Measurements from ENCODE around the gene RAP1A. TPM values are rescaled to one million over a fixed set of nuclear protein-coding genes. Genes with fewer than 3 reads are reported as not detected.

RAP1A gene
- total and polyA plus RNA-seq, 3 experiments from 2014 or later: 60.8 to 256 (median 252) TPM

DNA sequence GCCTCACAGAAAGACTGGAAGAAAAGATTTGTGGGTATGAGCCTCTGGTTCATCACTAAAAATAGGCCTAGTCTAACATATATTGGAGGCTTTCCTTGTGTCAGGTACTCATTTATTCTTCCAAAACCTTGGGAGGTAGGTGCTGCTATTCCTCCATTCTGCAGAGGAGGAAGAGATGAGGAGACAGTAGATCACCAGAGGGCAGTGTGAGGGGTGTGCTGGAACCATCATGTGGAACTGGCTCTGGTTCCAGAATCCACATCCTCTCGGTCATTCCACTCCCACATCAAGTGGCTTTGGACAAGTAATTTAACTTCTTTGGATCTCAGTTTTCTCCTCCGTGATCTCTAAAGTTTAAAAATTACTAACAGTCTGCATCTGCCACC lies 127.0 kb downstream of the RAP1A start:
- no peaks in the 10 kb centered on the region for H3K36me3 Mint-ChIP-seq
- DNase-seq: no peak
- H3K4me1 Mint-ChIP-seq: no peaks in the 10 kb centered on the region
- no peaks in the 10 kb centered on the region for H3K4me1 ChIP-seq (ENCODE audit: insufficient read depth, low read length)
- H3K27ac ChIP-seq (ENCODE audit: low read depth, low read length): no peak overlapping the region
- H3K27ac Mint-ChIP-seq: peak overlapping the region in 1 of 8 donors; percentile 33
- H3K4me3 Mint-ChIP-seq: no peak overlapping the region
- peaks cover 3% of the 10 kb centered on the region in 2 donors for H3K27me3 Mint-ChIP-seq
- no peaks in the 10 kb centered on the region for H3K9me3 Mint-ChIP-seq
- H3K9me3 ChIP-seq (ENCODE audit: low read length): no peaks in the 10 kb centered on the region
- H3K27me3 ChIP-seq (ENCODE audit: insufficient read depth, low read length, poor library complexity, severe bottlenecking): no peaks in the 10 kb centered on the region
- ChIA-PET CTCF (interaction anchor here (1.1 to 4.8 kb wide), 9 partner anchors 8 to 265 kb away, joined by 3 to 19 read pairs (median 4); partner anchors contain the start of genes DDX20 and INKA2), POLR2A (interaction anchor here (1.0 kb wide), 1 partner anchor 239 kb away, joined by 3 read pairs; no protein-coding TSS in a partner anchor)
- H3K36me3 ChIP-seq (ENCODE audit: insufficient read depth, low read length): no peaks in the 10 kb centered on the region
- H3K4me3 ChIP-seq (ENCODE audit: low read length): no peak overlapping the region

DNA sequence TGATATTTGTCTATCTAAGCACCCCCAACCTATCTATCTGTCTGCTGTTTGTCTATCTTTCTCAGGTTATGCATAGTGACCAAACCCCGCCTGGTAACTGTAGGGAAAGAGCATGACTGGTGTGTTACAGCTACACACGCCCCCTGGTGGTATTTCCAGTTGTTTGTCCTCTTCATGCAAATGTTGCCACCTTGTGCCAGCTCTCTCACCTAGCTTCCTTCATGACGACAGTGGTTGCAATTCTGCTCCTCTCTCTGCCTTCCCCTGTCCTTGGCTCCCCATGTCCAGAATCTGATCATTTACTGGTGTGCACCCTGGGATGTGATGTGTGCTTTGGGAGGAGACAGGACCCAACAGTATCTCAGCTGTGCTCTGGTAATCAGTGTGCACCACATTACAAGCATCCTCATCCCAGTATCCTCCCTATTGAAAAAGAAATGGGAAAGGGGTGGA lies 127.7 kb downstream of the RAP1A start:
- Histone ChIP-seq H3K27me3 (ENCODE audit: insufficient read depth, low read length, poor library complexity, severe bottlenecking) (no peaks in the 10 kb centered on the region), H3K27ac (ENCODE audit: low read depth, low read length) (no peak overlapping the region), H3K9me3 (ENCODE audit: low read length) (no peaks in the 10 kb centered on the region), H3K4me1 (ENCODE audit: insufficient read depth, low read length) (no peaks in the 10 kb centered on the region), H3K4me3 (ENCODE audit: low read length) (no peak overlapping the region), H3K36me3 (ENCODE audit: insufficient read depth, low read length) (no peaks in the 10 kb centered on the region)
- DNase-seq: peak; percentile 23 to 57 (median 39)
- Mint-ChIP-seq H3K9me3 (no peaks in the 10 kb centered on the region), H3K27ac (peak overlapping the region in 1 of 8 donors; percentile 14), H3K27me3 (peaks cover 3% of the 10 kb centered on the region in 2 donors), H3K4me3 (no peak overlapping the region), H3K36me3 (no peaks in the 10 kb centered on the region), H3K4me1 (no peaks in the 10 kb centered on the region)
- POLR2A ChIA-PET: interaction anchor here (1.0 kb wide), 1 partner anchor 239 kb away, joined by 3 read pairs; no protein-coding TSS in a partner anchor
- CTCF ChIA-PET: interaction anchor here (0.8 to 4.8 kb wide), 11 partner anchors 8 to 524 kb away, joined by 3 to 19 read pairs (median 4); partner anchors contain the start of genes DDX20 and INKA2

DNA sequence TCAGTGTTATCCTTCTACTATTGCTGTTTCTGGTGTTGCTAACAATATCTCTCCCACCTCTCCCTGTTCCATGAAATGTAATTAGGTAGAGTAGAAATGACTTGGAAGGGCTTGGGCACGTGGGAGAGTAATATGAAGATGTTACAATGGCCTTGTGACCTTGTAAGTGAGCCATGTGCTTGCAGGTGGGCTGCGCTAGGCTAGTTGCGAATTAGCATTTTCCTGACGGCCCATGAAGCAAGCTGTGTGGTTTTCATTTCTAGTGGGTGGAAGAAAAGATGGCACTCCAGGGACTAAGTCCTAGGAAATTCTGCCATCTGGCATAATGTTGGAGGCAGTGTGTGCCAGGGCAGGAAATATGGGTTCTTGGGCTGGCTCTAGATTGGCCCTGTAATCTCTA lies 128.4 kb downstream of the RAP1A start:
- H3K9me3 ChIP-seq (ENCODE audit: low read length): no peaks in the 10 kb centered on the region
- no peak overlapping the region for H3K27ac ChIP-seq (ENCODE audit: low read depth, low read length)
- Mint-ChIP-seq H3K4me3 (no peak overlapping the region), H3K27ac (peak overlapping the region in 2 of 8 donors; percentile 14 to 15), H3K9me3 (no peaks in the 10 kb centered on the region), H3K4me1 (no peaks in the 10 kb centered on the region), H3K36me3 (no peaks in the 10 kb centered on the region), H3K27me3 (peaks cover 3% of the 10 kb centered on the region in 2 donors)
- no peaks in the 10 kb centered on the region for H3K27me3 ChIP-seq (ENCODE audit: insufficient read depth, low read length, poor library complexity, severe bottlenecking)
- H3K4me1 ChIP-seq (ENCODE audit: insufficient read depth, low read length): no peaks in the 10 kb centered on the region
- DNase-seq: no peak
- ChIA-PET POLR2A (interaction anchor here (1.0 kb wide), 1 partner anchor 240 kb away, joined by 3 read pairs; no protein-coding TSS in a partner anchor), CTCF (interaction anchor here (0.8 to 4.8 kb wide), 10 partner anchors 8 to 525 kb away, joined by 3 to 19 read pairs (median 4); partner anchors contain the start of genes DDX20 and INKA2)
- no peak overlapping the region for H3K4me3 ChIP-seq (ENCODE audit: low read length)
- H3K36me3 ChIP-seq (ENCODE audit: insufficient read depth, low read length): no peaks in the 10 kb centered on the region

DNA sequence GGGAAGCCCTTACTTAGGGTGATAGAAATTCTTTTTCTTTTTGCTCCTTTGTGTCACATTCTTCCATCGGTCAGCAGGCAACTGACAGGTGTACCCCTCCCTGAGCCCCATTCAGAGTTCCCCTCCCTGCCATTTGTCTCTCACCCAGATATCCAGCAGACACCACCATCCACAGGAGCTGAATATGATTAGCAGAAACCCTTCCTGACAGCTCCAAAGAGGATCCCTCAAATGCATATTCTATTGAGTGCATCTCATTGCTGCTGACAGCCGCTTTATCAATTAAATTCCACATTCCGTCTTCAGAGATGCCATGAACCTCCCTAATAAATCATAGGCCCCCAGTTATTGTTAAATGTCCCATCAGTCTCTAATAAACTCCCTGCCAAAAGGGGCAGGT lies 130.0 kb downstream of the RAP1A start:
- Histone ChIP-seq H3K27ac (ENCODE audit: low read depth, low read length) (no peak overlapping the region), H3K4me1 (ENCODE audit: insufficient read depth, low read length) (peaks cover 2% of the 10 kb centered on the region), H3K36me3 (ENCODE audit: insufficient read depth, low read length) (no peaks in the 10 kb centered on the region), H3K27me3 (ENCODE audit: insufficient read depth, low read length, poor library complexity, severe bottlenecking) (no peaks in the 10 kb centered on the region), H3K4me3 (ENCODE audit: low read length) (no peak overlapping the region), H3K9me3 (ENCODE audit: low read length) (no peaks in the 10 kb centered on the region)
- peak overlapping the region in 1 of 8 donors; percentile 68 for H3K27ac Mint-ChIP-seq
- peaks cover 3% of the 10 kb centered on the region in 2 donors for H3K27me3 Mint-ChIP-seq
- H3K9me3 Mint-ChIP-seq: no peaks in the 10 kb centered on the region
- H3K36me3 Mint-ChIP-seq: no peaks in the 10 kb centered on the region
- ChIA-PET POLR2A (no interaction called here), CTCF (interaction anchor here (1.2 to 4.8 kb wide), 2 partner anchors 11 to 242 kb away, joined by 3 to 19 read pairs; partner anchors contain the start of gene INKA2)
- peaks cover 5 to 8% (median 5%) of the 10 kb centered on the region in 3 donors for H3K4me1 Mint-ChIP-seq
- H3K4me3 Mint-ChIP-seq: no peak overlapping the region
- DNase-seq: no peak

DNA sequence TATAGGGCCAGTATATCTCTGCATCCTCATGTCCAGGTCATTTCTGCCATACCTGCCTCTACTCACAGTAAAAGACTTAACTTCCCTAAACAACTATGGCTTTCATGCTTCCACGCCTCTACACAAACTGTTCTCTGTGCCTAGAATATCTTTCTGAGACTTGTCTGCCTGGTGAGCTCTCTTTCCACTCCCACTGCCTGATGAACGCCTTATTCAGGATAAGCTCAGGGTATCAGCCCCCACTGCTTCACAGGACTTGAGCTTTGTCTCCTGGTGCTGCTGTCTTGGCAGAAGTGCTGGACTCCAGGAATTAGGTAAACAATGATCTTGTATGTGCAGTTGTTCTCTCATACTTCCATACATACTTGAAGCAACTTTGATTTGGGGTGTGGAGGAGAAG lies 131.3 kb downstream of the RAP1A start:
- ChIA-PET POLR2A (interaction anchor here (0.7 to 1.4 kb wide), 4 partner anchors 12 to 243 kb away, joined by 3 to 4 read pairs (median 3); partner anchors contain the start of gene INKA2), CTCF (interaction anchor here (0.5 to 4.8 kb wide), 3 partner anchors 12 to 1396 kb away, joined by 3 to 19 read pairs (median 15); partner anchors contain the start of gene INKA2)
- Mint-ChIP-seq H3K4me1 (peaks cover 12 to 15% (median 14%) of the 10 kb centered on the region in 3 donors), H3K9me3 (no peaks in the 10 kb centered on the region), H3K27ac (peak overlapping the region in 3 of 8 donors; percentile 0 to 20 (median 19)), H3K27me3 (peaks cover 0 to 4% of the 10 kb centered on the region in 2 donors), H3K4me3 (no peak overlapping the region), H3K36me3 (peaks cover 0 to 9% (median 0%) of the 10 kb centered on the region in 3 donors)
- Histone ChIP-seq H3K27me3 (ENCODE audit: insufficient read depth, low read length, poor library complexity, severe bottlenecking) (no peaks in the 10 kb centered on the region), H3K4me3 (ENCODE audit: low read length) (no peak overlapping the region), H3K4me1 (ENCODE audit: insufficient read depth, low read length) (peaks cover 6% of the 10 kb centered on the region), H3K9me3 (ENCODE audit: low read length) (no peaks in the 10 kb centered on the region), H3K36me3 (ENCODE audit: insufficient read depth, low read length) (no peaks in the 10 kb centered on the region), H3K27ac (ENCODE audit: low read depth, low read length) (no peak overlapping the region)
- DNase-seq: no peak

DNA sequence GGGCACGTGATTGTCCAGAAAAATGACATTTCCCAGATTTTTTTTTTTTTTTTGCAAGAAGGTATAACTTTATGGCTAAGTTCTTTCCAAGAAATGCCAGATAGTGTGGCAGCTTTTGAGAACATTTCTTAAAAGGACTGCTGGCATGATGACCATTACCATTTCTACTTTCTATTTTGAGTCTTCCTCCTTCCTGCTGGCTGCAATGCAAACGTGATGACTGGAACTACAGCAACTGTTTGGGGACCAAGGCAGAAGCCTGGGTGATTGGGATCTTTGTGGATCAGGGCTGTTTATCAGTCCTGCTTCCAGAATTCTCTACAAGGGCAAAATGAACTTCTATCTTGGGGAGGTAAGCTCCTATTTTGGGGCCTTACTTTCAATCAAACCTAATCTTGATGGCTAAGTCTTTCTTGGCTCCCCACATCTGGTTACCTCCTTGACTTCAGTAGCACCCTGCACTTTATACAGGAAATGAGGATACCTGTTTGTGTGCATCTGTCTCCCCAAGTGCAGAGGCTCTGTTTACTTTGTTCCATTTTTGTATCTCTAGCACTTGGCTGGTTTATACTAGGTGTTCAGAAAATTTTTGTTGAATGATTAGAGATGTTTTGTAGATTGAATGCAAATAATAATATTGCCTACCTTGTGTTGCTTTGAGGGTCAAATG lies 132.5 kb downstream of the RAP1A start:
- H3K27ac ChIP-seq (ENCODE audit: low read depth, low read length): no peak overlapping the region
- POLR2A ChIA-PET: interaction anchor here (1.4 kb wide), 1 partner anchor 244 kb away, joined by 3 read pairs; no protein-coding TSS in a partner anchor
- H3K4me1 Mint-ChIP-seq: peaks cover 21 to 24% (median 24%) of the 10 kb centered on the region in 3 donors
- CTCF ChIA-PET: interaction anchor here (1.5 to 1.8 kb wide), 2 partner anchors 9 to 244 kb away, joined by 3 to 15 read pairs; no protein-coding TSS in a partner anchor
- peaks cover 13% of the 10 kb centered on the region for H3K4me1 ChIP-seq (ENCODE audit: insufficient read depth, low read length)
- peaks cover 0 to 4% of the 10 kb centered on the region in 2 donors for H3K27me3 Mint-ChIP-seq
- H3K4me3 ChIP-seq (ENCODE audit: low read length): no peak overlapping the region
- peak overlapping the region in 2 of 8 donors; percentile 19 to 46 for H3K27ac Mint-ChIP-seq
- no peak overlapping the region for H3K4me3 Mint-ChIP-seq
- H3K27me3 ChIP-seq (ENCODE audit: insufficient read depth, low read length, poor library complexity, severe bottlenecking): no peaks in the 10 kb centered on the region
- H3K9me3 ChIP-seq (ENCODE audit: low read length): no peaks in the 10 kb centered on the region
- DNase-seq: no peak
- H3K36me3 Mint-ChIP-seq: peaks cover 0 to 15% (median 0%) of the 10 kb centered on the region in 3 donors
- no peaks in the 10 kb centered on the region for H3K36me3 ChIP-seq (ENCODE audit: insufficient read depth, low read length)
- no peaks in the 10 kb centered on the region for H3K9me3 Mint-ChIP-seq

DNA sequence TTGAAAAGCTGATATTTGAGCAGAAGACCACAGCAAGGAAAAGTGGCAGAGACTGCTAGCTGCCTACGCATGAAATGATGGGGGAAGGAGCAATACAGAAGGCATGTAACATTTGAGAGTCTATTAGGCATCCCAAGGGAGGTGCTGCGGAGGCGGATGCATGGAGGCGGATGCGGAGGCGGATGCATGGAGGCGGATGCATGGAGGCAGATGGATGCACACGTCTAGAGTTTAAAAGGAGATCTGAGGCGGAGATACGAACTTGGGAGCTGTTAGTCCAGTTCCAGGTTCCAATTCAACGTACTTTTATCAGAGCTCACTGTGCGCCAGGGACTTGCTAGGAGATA lies 135.4 kb downstream of the RAP1A start:
- peaks cover 19% of the 10 kb centered on the region for H3K4me1 ChIP-seq (ENCODE audit: insufficient read depth, low read length)
- H3K36me3 ChIP-seq (ENCODE audit: insufficient read depth, low read length): peaks cover 6% of the 10 kb centered on the region
- DNase-seq: peak in 2 of 5 donors; percentile 23 to 60
- no peaks in the 10 kb centered on the region for H3K9me3 Mint-ChIP-seq
- peak overlapping the region; percentile 89 to 99 (median 95) for H3K4me3 Mint-ChIP-seq
- CTCF ChIA-PET: interaction anchor here (0.7 to 3.8 kb wide), 12 partner anchors 11 to 269 kb away, joined by 3 to 31 read pairs (median 4); partner anchors contain the start of gene INKA2
- no peaks in the 10 kb centered on the region for H3K9me3 ChIP-seq (ENCODE audit: low read length)
- H3K27me3 ChIP-seq (ENCODE audit: insufficient read depth, low read length, poor library complexity, severe bottlenecking): no peaks in the 10 kb centered on the region
- H3K27ac Mint-ChIP-seq: peak overlapping the region; percentile 97 to 99 (median 98)
- H3K27ac ChIP-seq (ENCODE audit: low read depth, low read length): peak overlapping the region; percentile 85
- POLR2A ChIA-PET: interaction anchor here (0.6 to 2.4 kb wide), 7 partner anchors 16 to 539 kb away, joined by 3 to 15 read pairs (median 3); partner anchors contain the start of genes ATP5PB, INKA2 and WDR77
- peaks cover 0 to 32% (median 4%) of the 10 kb centered on the region in 3 donors for H3K36me3 Mint-ChIP-seq
- peaks cover 34 to 49% (median 38%) of the 10 kb centered on the region in 3 donors for H3K4me1 Mint-ChIP-seq
- H3K27me3 Mint-ChIP-seq: peaks cover 0 to 1% of the 10 kb centered on the region in 2 donors
- H3K4me3 ChIP-seq (ENCODE audit: low read length): peak overlapping the region; percentile 86
